NB4 (cell line): ENCODE data around the gene SLC35E4.

Source experiments
- POLR2A ChIP-seq: IDR thresholded peaks from 2 replicates; pipeline ENCODE4 v1.6.1; 2011; ENCODE audit warnings: mild to moderate bottlenecking; ENCODE audit not compliant: insufficient read length; ENCODE audit errors: extremely low read depth
- TF ChIP-seq, protein P1 (sequence below): IDR thresholded peaks from one replicate; pipeline ENCODE4 v1.5.1; 2012; ENCODE audit warnings: low read depth, low read length

DNA sequence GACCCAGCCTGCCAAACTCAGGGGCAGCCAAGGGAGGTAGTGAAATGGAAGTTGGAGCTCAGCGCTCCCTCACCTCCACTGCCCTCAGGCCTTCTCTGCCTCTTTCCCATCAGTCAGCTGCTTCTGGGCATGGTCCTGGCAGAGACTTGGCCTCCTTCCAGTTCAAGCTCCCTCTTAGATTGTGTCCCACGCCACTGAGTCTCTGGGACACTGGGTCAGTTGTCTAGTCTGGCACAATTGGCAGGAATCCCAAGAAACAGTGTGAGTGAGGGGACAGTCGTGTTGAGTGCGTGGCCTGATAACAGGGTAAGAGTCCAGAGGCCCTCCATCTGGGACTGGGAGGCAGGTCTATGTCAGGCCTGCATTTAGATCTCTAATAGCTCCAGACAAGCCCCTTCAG lies 7.1 kb upstream of the SLC35E4 start:
- TF ChIP-seq, protein P1, sequence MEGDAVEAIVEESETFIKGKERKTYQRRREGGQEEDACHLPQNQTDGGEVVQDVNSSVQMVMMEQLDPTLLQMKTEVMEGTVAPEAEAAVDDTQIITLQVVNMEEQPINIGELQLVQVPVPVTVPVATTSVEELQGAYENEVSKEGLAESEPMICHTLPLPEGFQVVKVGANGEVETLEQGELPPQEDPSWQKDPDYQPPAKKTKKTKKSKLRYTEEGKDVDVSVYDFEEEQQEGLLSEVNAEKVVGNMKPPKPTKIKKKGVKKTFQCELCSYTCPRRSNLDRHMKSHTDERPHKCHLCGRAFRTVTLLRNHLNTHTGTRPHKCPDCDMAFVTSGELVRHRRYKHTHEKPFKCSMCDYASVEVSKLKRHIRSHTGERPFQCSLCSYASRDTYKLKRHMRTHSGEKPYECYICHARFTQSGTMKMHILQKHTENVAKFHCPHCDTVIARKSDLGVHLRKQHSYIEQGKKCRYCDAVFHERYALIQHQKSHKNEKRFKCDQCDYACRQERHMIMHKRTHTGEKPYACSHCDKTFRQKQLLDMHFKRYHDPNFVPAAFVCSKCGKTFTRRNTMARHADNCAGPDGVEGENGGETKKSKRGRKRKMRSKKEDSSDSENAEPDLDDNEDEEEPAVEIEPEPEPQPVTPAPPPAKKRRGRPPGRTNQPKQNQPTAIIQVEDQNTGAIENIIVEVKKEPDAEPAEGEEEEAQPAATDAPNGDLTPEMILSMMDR, result no peak
- TF ChIP-seq POLR2A, result no peak
